HEK293 (cell line): ENCODE data around the gene SH2B2.

Experiments used
- CTCF ChIA-PET: fragments of 350-600 bp; formaldehyde crosslinking; extraction: SDS; loops from one replicate; lab custom pipeline; 2021; ENCODE audit warnings: antibody characterized with exemption; lab: Yijun Ruan, JAX
- POLR2A ChIA-PET: fragments of 300-600 bp; formaldehyde crosslinking; extraction: SDS; loops from one replicate; lab custom pipeline; 2020; ENCODE audit warnings: antibody characterized with exemption, inconsistent platforms; lab: Yijun Ruan, JAX
- H3K27ac ChIP-seq: fragments of 200-500 bp; sonication (Bioruptor generic); 2 replicates; pipeline ENCODE4 v1.5.1; 2014; ENCODE audit warnings: low read depth, low read length, control low read depth, inconsistent platforms; ENCODE audit errors: extremely low read depth
- H3K36me3 ChIP-seq, 2 experiments: fragments of 200-500 bp in 1 of 2; sonication (Bioruptor generic) in 1 of 2; 1 replicate in 1 of 2; 2 replicates in 1 of 2; pipeline ENCODE4 v1.5.1; 2014 to 2017; ENCODE audit warnings: inconsistent platforms in 2 of 2, low read length in 2 of 2; ENCODE audit not compliant: control insufficient read depth in 2 of 2, insufficient read depth in 1 of 2
- H3K4me1 ChIP-seq: fragments of 200-500 bp; sonication (Bioruptor generic); 2 replicates; pipeline ENCODE4 v1.5.1; 2014; ENCODE audit warnings: mild to moderate bottlenecking, low read length, inconsistent platforms; ENCODE audit not compliant: control insufficient read depth, insufficient read depth
- H3K4me3 ChIP-seq: 2 replicates; pipeline ENCODE4 v1.5.1; 2011; ENCODE audit warnings: low read depth, mild to moderate bottlenecking, control low read depth, low read length, moderate library complexity
- H3K9me3 ChIP-seq: fragments of 200-500 bp; sonication (Bioruptor generic); 2 replicates; pipeline ENCODE4 v1.5.1; 2014; ENCODE audit warnings: low read depth, low read length, inconsistent platforms; ENCODE audit not compliant: control insufficient read depth, insufficient read depth
- KLF17 ChIP-seq: fragments of 450-650 bp; formaldehyde crosslinking; IDR thresholded peaks from 2 replicates; pipeline ENCODE4 v1.5.1; 2016; ENCODE audit warnings: missing biosample characterization, missing genetic modification characterization
- PRDM2 ChIP-seq: fragments of 450-650 bp; formaldehyde crosslinking; IDR thresholded peaks from 2 replicates; pipeline ENCODE4 v1.5.1; 2016; ENCODE audit warnings: missing biosample characterization, missing genetic modification characterization, borderline replicate concordance
- REPIN1 ChIP-seq: fragments of 450-650 bp; formaldehyde crosslinking; IDR thresholded peaks from 2 replicates; pipeline ENCODE4 v1.5.1; 2017; ENCODE audit warnings: missing biosample characterization, missing genetic modification characterization, low read depth
- SP2 ChIP-seq: fragments of 450-650 bp; formaldehyde crosslinking; IDR thresholded peaks from 2 replicates; pipeline ENCODE4 v1.5.1; 2016; ENCODE audit warnings: missing biosample characterization, missing genetic modification characterization
- TCF7L2 ChIP-seq: IDR thresholded peaks from 2 replicates; pipeline ENCODE4 v1.6.1; 2011; ENCODE audit warnings: low read depth, mild to moderate bottlenecking, inconsistent platforms, low read length, moderate library complexity, borderline replicate concordance
- ZFHX2 ChIP-seq: fragments of 450-650 bp; formaldehyde crosslinking; conservative IDR thresholded peaks from 2 replicates; pipeline ENCODE4 v1.5.1; 2016; ENCODE audit warnings: missing biosample characterization, missing genetic modification characterization
- ZIC2 ChIP-seq: fragments of 450-650 bp; formaldehyde crosslinking; IDR thresholded peaks from 2 replicates; pipeline ENCODE4 v1.5.1; 2016; ENCODE audit warnings: missing biosample characterization, missing genetic modification characterization
- ZNF148 ChIP-seq: fragments of 450-650 bp; formaldehyde crosslinking; IDR thresholded peaks from 2 replicates; pipeline ENCODE4 v1.5.0; 2017; ENCODE audit warnings: missing biosample characterization, missing genetic modification characterization, borderline replicate concordance
- ZNF19 ChIP-seq: fragments of 450-650 bp; formaldehyde crosslinking; IDR thresholded peaks from 2 replicates; pipeline ENCODE4; 2016; ENCODE audit warnings: missing biosample characterization, missing genetic modification characterization, low read depth
- ZNF248 ChIP-seq: fragments of 450-650 bp; formaldehyde crosslinking; IDR thresholded peaks from 2 replicates; pipeline ENCODE4 v1.5.1; 2017; ENCODE audit warnings: missing biosample characterization, missing genetic modification characterization
- ZNF341 ChIP-seq: fragments of 450-650 bp; formaldehyde crosslinking; IDR thresholded peaks from 2 replicates; pipeline ENCODE4; 2016; ENCODE audit warnings: low read depth, missing biosample characterization, missing genetic modification characterization
- ZNF391 ChIP-seq: fragments of 450-650 bp; formaldehyde crosslinking; IDR thresholded peaks from 2 replicates; pipeline ENCODE4 v1.5.1; 2016; ENCODE audit warnings: low read depth, missing biosample characterization, missing genetic modification characterization, borderline replicate concordance
- ZNF555 ChIP-seq: fragments of 450-650 bp; formaldehyde crosslinking; conservative IDR thresholded peaks from 2 replicates; pipeline ENCODE4 v1.5.1; 2017; ENCODE audit warnings: missing biosample characterization, mild to moderate bottlenecking, missing genetic modification characterization, inconsistent platforms
- ZNF571 ChIP-seq: fragments of 450-650 bp; formaldehyde crosslinking; IDR thresholded peaks from 2 replicates; pipeline ENCODE4 v1.5.0; 2017; ENCODE audit warnings: missing biosample characterization, missing genetic modification characterization
- ZNF704 ChIP-seq: fragments of 450-650 bp; formaldehyde crosslinking; IDR thresholded peaks from 2 replicates; pipeline ENCODE4 v1.5.1; 2016; ENCODE audit warnings: missing biosample characterization, missing genetic modification characterization
- ZNF776 ChIP-seq: fragments of 450-650 bp; formaldehyde crosslinking; IDR thresholded peaks from 2 replicates; pipeline ENCODE4 v1.5.0; 2017; ENCODE audit warnings: missing biosample characterization, missing genetic modification characterization, borderline replicate concordance
- ZNF777 ChIP-seq: fragments of 450-650 bp; formaldehyde crosslinking; IDR thresholded peaks from 2 replicates; pipeline ENCODE4 v1.5.1; 2017; ENCODE audit warnings: missing biosample characterization, missing genetic modification characterization, borderline replicate concordance
- ZNF792 ChIP-seq: fragments of 450-650 bp; formaldehyde crosslinking; IDR thresholded peaks from 2 replicates; pipeline ENCODE4 v1.5.1; 2016; ENCODE audit warnings: missing biosample characterization, missing genetic modification characterization
- ZNF830 ChIP-seq: fragments of 450-650 bp; IDR thresholded peaks from 2 replicates; pipeline ENCODE4 v1.5.0; 2018; ENCODE audit warnings: missing biosample characterization, missing genetic modification characterization, low read depth, mild to moderate bottlenecking, moderate library complexity
- ZSCAN18 ChIP-seq: fragments of 450-650 bp; formaldehyde crosslinking; IDR thresholded peaks from 2 replicates; pipeline ENCODE4 v1.5.1; 2016; ENCODE audit warnings: missing biosample characterization, missing genetic modification characterization

Gene SH2B2

GRCh38 chr7:102289057-102289456 lies 2.4 kb downstream of the SH2B2 start:
- no peaks in the 10 kb centered on the region for H3K36me3 ChIP-seq
- CTCF ChIA-PET, result no interaction called here
- no peak overlapping the region for H3K27ac ChIP-seq
- POLR2A ChIA-PET, result interaction anchor here (0.6 to 1.6 kb wide), 3 partner anchors 75 to 1159 kb away, joined by 3 to 5 read pairs (median 5); no protein-coding TSS in a partner anchor
- H3K4me3 ChIP-seq, result no peak overlapping the region
- no peak for TF ChIP-seq ZNF830 (tag by site-specific recombination)
- TF ChIP-seq SP2 (tag by site-specific recombination), result 0 out of 2 replicates have a peak, but pooled peaks have one; percentile 25
- TF ChIP-seq ZFHX2 (tag by site-specific recombination), result peak; percentile 42; the same call in 1 of the 2 replicates
- no peak for TF ChIP-seq ZNF704 (tag by site-specific recombination)
- H3K9me3 ChIP-seq, result no peaks in the 10 kb centered on the region
- no peaks in the 10 kb centered on the region; the same call in 1 of the 2 replicates for H3K4me1 ChIP-seq

- no peaks in the 10 kb centered on the region for H3K36me3 ChIP-seq
- H3K9me3 ChIP-seq, result no peaks in the 10 kb centered on the region
- ChIA-PET CTCF (interaction anchor here (0.6 to 0.7 kb wide), 2 partner anchors 19 to 1765 kb away, joined by 3 read pairs; no protein-coding TSS in a partner anchor), POLR2A (interaction anchor here (2.2 kb wide), 1 partner anchor 72 kb away, joined by 5 read pairs; no protein-coding TSS in a partner anchor)
- no peak overlapping the region for H3K4me3 ChIP-seq
- H3K27ac ChIP-seq, result no peak overlapping the region
- no peaks in the 10 kb centered on the region for H3K4me1 ChIP-seq
- TF ChIP-seq ZNF777 (no peak), TCF7L2 (no peak), ZNF555 (no peak), REPIN1 (no peak), ZNF19 (tag by site-specific recombination) (no peak), ZNF341 (tag by site-specific recombination) (peak; percentile 69), ZSCAN18 (tag by site-specific recombination) (no peak), ZFHX2 (tag by site-specific recombination) (peak; percentile 62), ZNF776 (tag by site-specific recombination) (no peak), PRDM2 (no peak), ZNF571 (tag by site-specific recombination) (no peak), ZNF792 (no peak), ZIC2 (tag by site-specific recombination) (0 out of 2 replicates have a peak, but pooled peaks have one; percentile 26), ZNF248 (tag by site-specific recombination) (no peak), ZNF391 (tag by site-specific recombination) (no peak), KLF17 (tag by site-specific recombination) (no peak), ZNF148 (tag by site-specific recombination) (no peak)
Observed at GRCh38 chr7:102291056-102291915, 4.6 kb downstream of the SH2B2 start.
